ENCODE data around the gene PORCN.

PORCN gene

DNA sequence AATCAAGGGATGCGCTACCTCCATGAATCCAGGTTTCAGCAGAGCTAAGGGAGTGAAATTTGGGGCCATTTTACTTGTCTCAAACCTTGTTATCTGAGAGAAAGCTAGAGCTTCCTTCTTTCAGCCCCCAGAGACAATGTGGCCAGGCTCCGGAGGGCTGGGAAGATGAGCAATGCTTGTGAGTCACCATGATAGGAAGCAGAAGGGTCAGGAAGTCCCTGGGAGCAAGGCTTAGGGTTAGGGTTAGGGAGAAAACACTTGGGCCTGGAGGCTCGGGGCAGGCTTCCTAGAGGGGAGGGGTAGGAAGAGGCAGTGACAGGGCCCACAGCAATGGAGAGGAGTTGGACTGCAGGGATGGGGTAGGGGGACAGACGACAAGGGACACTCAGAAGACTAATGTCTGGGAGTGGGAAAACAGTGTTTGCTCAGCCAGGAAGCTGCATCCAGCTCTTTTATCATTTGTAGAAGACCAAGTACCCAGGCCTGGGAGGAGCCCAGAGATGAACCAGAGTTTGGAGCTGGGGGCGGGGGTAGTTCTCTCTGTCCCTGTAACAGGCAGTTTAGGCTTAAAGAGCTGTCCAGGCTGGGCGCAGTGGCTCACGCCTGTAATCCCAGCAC, 16.4 kb upstream of the PORCN start:
- H4K20me1 ChIP-seq (ENCODE audit: insufficient read depth), result no peaks in the 10 kb centered on the region
- TF ChIP-seq, protein P1, sequence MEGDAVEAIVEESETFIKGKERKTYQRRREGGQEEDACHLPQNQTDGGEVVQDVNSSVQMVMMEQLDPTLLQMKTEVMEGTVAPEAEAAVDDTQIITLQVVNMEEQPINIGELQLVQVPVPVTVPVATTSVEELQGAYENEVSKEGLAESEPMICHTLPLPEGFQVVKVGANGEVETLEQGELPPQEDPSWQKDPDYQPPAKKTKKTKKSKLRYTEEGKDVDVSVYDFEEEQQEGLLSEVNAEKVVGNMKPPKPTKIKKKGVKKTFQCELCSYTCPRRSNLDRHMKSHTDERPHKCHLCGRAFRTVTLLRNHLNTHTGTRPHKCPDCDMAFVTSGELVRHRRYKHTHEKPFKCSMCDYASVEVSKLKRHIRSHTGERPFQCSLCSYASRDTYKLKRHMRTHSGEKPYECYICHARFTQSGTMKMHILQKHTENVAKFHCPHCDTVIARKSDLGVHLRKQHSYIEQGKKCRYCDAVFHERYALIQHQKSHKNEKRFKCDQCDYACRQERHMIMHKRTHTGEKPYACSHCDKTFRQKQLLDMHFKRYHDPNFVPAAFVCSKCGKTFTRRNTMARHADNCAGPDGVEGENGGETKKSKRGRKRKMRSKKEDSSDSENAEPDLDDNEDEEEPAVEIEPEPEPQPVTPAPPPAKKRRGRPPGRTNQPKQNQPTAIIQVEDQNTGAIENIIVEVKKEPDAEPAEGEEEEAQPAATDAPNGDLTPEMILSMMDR (conservative IDR thresholded peaks at IDR 0.05; ENCODE audit: low read depth, low read length), result no peak
- H3K27me3 ChIP-seq (ENCODE audit: insufficient read depth, low read depth), result no peaks in the 10 kb centered on the region
- no peak overlapping the region for H3K4me2 ChIP-seq
- H3K36me3 ChIP-seq (ENCODE audit: insufficient read depth), result no peaks in the 10 kb centered on the region
- H3K4me3 ChIP-seq (IDR thresholded peaks at IDR 0.05; ENCODE audit: insufficient read depth, low read depth, low read length), result no peak overlapping the region
- H3K9ac ChIP-seq, result no peak overlapping the region
- no peak overlapping the region for H3K27ac ChIP-seq
- no peaks in the 10 kb centered on the region for H3K79me2 ChIP-seq (ENCODE audit: insufficient read depth, low read depth)
- H3K4me1 ChIP-seq (ENCODE audit: low read depth, poor library complexity, severe bottlenecking), result peaks cover 6% of the 10 kb centered on the region
- H2AFZ ChIP-seq (ENCODE audit: low read depth), result no peak overlapping the region

DNA sequence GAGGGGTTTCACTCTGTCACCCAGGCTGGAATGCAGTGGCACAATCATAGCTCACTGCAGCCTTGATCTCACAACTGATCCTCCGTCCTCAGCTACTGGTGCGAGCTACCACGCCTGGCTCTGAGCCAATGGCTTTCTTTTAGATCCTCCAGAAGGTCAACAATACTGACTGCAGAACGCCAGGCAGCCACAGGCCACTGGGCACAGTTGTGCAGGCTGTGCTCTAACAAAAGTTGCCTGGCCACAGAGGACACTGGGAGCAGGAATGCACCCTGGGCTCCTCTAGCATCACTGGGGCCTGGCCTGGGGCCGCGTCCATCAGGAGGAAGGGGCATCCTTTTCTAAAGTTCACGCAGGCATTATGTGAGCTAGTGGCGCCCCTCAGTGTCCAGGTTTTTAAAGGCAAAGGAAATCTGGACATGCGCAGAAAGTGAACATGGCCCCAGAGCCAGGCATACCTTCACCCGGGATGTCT, 14.9 kb upstream of the PORCN start:
- peaks cover 6% of the 10 kb centered on the region for H3K4me1 ChIP-seq (ENCODE audit: low read depth, poor library complexity, severe bottlenecking)
- TF ChIP-seq, protein P1 (conservative IDR thresholded peaks at IDR 0.05; ENCODE audit: low read depth, low read length), result peak; percentile 33
- no peak overlapping the region for H3K4me2 ChIP-seq

DNA sequence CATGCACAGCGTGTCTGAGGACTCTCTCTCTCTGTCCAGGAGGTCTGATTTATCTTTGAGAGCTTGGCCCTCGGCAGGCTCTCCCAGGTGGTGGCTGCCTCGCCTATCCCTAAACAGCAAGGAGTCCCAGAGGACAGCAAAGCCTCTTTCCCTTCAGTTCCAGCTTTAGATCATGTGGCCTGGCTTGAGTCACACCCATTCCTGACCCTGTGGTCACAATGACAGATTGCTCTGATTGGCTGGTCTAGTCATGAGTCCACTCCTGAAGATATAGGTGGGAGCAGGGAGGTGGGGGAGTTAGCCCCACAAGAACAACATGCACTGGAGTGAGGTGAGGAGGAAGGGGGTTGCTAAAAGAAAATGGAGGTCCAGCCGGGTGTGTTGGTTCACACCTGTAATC, 12.1 kb upstream of the PORCN start:
- no peaks in the 10 kb centered on the region for H3K4me1 ChIP-seq (ENCODE audit: low read depth, poor library complexity, severe bottlenecking)
- H2AFZ ChIP-seq (ENCODE audit: low read depth), result no peak overlapping the region
- no peaks in the 10 kb centered on the region for H3K36me3 ChIP-seq (ENCODE audit: insufficient read depth)
- H3K4me2 ChIP-seq, result no peak overlapping the region
- TF ChIP-seq, protein P1 (conservative IDR thresholded peaks at IDR 0.05; ENCODE audit: low read depth, low read length), result no peak
- no peak overlapping the region for H3K4me3 ChIP-seq (IDR thresholded peaks at IDR 0.05; ENCODE audit: insufficient read depth, low read depth, low read length)
- H3K27ac ChIP-seq, result no peak overlapping the region
- no peaks in the 10 kb centered on the region for H3K79me2 ChIP-seq (ENCODE audit: insufficient read depth, low read depth)
- H4K20me1 ChIP-seq (ENCODE audit: insufficient read depth), result no peaks in the 10 kb centered on the region
- no peak overlapping the region for H3K9ac ChIP-seq
- H3K27me3 ChIP-seq (ENCODE audit: insufficient read depth, low read depth), result no peaks in the 10 kb centered on the region

More for the DNA sequence above, 14.9 kb upstream of the PORCN start:
- Histone ChIP-seq H3K36me3 (ENCODE audit: insufficient read depth) (no peaks in the 10 kb centered on the region), H3K27ac (no peak overlapping the region), H3K4me3 (IDR thresholded peaks at IDR 0.05; ENCODE audit: insufficient read depth, low read depth, low read length) (no peak overlapping the region), H3K27me3 (ENCODE audit: insufficient read depth, low read depth) (no peaks in the 10 kb centered on the region), H3K79me2 (ENCODE audit: insufficient read depth, low read depth) (no peaks in the 10 kb centered on the region), H2AFZ (ENCODE audit: low read depth) (no peak overlapping the region), H4K20me1 (ENCODE audit: insufficient read depth) (no peaks in the 10 kb centered on the region), H3K9ac (no peak overlapping the region)

DNA sequence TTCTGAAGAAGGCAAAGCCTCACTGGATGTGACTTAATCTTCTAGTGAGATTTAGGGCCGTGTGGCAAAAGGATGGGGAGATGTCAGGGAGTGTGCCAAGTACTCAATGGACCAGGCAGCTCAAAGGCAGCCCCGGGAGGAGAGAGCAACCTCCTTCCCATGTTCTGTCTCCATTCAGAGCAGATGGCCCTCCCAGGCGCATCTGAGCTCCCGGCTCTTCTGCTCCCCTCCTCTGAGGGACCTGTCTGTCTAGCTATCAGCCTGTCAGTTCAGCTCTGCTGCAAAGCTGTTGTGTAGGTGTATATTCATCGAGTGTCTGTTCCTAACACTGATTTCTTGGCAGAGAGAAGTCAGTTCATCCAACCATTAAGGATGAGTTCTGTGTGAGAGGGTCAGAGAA, 10.9 kb upstream of the PORCN start:
- Histone ChIP-seq H3K9ac (no peak overlapping the region), H4K20me1 (ENCODE audit: insufficient read depth) (no peaks in the 10 kb centered on the region), H3K4me3 (IDR thresholded peaks at IDR 0.05; ENCODE audit: insufficient read depth, low read depth, low read length) (no peak overlapping the region), H3K27me3 (ENCODE audit: insufficient read depth, low read depth) (no peaks in the 10 kb centered on the region), H3K79me2 (ENCODE audit: insufficient read depth, low read depth) (no peaks in the 10 kb centered on the region), H2AFZ (ENCODE audit: low read depth) (no peak overlapping the region), H3K4me2 (no peak overlapping the region), H3K27ac (no peak overlapping the region), H3K36me3 (ENCODE audit: insufficient read depth) (no peaks in the 10 kb centered on the region), H3K4me1 (ENCODE audit: low read depth, poor library complexity, severe bottlenecking) (no peaks in the 10 kb centered on the region)
- TF ChIP-seq, protein P1 (conservative IDR thresholded peaks at IDR 0.05; ENCODE audit: low read depth, low read length), result no peak

Data from KMS-11 (cell line).